Nucleus accumbens (tissue), 56 donors: Measurements from ENCODE around the gene MUSK.
A peak's percentile ranks its signal among the peaks of the same experiment; 100 is the strongest.
"Not testable (repeated sequence)": the region's sequence is repeated elsewhere in the genome, so short reads cannot be mapped to it uniquely, and the experiment has no call there.

Source experiments
- DNase-seq, 56 donors: peaks; one replicate each; lab custom pipeline; 2025; lab: John Stamatoyannopoulos, UW

Gene MUSK

DNA sequence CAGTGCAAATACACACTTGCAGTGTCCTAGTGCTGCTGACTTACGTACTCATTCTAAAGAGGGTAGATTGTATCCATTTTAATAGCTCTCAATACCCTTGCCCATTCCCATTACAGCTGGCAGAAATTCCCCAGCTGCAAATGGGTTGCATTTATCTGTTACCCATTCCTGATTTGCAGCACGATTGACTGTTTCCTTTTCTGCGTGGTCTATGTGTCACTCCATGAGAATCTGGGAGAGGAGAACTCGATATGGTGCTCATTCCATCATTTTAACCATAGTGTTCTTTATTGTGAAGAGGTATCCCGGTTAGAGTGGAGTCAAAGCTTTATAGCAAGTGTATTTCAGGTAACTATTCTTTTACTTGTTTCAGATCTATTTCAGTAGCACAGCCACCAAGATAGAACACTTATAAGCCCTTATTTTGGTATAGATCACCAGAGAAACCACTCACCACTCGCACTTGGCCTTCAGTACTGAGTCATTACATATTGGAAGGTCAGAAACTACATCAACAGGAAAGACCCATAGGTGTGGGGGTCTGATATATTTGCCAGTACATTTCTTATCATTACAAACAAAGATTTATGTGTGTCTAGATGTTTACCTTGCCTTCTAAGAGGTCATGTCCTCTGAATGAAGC is 139.5 kb downstream of the MUSK start:
- no peak for DNase-seq

DNA sequence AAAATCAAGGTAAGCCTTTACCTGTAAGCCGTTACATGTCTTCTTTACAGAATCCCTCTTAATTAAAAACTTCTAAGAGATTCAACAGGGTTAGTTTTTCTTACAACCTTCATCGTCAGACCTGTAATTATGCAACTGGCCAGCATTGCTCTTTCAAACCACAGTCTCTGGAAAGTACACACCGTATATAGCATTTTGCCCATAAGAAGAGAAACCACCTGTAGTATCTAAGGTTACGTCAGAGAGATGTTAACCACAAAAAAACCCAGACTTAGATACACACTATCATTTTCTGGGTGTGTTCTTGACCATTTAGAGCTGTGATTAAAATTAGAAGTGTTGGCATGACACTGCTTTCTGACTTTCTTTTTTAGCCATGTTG is 140.0 kb downstream of the MUSK start:
- DNase-seq, result no peak

DNA sequence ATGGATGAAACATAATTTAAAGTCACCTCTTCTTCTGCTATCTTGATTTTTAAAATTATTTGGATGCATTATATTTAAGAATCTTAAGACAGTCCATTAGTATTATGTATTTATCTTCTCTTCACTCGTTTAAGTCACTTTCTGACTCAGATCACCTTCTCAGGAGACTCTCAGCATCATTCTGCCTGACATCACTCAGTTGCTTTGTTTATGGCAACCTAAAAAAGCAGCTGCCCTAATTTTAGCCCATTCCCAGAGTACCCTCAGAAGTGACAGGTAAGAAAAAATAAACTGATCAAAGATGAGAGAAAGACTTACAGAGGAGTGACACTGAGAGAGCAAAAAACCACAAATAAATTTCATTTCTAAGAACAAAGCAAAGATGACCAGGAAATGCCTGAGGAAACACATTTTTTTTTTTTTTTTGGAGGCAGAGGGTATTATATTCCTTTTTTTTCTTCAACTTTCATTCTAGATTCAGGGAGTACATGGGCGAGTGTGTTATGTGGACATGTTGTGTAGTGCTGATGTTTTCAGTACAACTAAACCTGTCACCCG is 140.5 kb downstream of the MUSK start:
- no peak for DNase-seq

DNA sequence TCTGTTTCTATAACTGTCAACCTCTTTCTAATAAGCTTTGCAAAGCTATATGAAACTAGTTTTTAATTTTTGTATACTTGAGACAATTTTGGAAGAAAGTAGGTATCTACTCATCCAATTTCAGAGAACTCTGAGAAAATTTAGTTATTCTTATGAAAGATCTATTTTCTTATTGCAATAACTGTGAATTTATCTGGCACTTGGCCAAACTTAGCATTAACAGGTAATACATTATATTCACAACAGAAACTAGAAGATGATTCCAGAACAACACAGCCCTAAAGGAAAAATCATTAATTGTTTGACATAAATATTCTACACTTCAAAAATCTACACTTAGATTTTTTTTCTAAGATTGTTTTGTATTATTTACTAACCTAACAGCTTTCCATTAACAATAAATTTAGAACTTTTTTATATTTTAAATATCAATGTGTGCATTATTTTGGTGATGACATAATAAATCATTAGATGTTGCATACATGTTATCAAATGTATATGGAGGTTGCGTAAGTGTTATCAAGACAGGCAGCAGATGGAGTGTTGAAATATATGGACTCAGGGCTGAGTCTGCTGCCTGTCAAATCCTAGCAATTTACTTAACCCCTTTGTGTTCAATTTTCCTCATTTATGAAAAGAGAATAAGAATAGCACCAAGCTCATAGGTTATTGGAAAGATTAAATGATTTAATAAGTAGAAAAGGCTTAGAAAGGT is 141.8 kb downstream of the MUSK start:
- no peak for DNase-seq

DNA sequence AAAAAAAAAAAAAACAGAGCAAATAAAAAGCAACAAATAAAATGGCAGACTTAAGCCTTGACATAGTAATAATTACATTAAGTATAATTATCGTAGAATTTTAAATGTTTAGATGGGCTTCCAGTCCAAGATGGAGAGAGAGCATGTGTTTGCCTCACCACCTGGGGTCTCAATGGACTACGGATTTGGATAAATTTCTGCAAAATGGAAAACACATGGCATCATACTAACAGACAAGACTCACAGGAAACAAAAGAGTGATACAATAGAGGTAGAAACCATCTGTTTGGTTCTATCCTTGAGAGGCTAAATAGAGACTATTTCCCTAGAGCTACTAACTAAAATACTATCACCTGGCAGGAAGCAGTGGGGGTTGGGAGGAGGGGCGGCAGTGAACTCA is 144.3 kb downstream of the MUSK start:
- no peak for DNase-seq

DNA sequence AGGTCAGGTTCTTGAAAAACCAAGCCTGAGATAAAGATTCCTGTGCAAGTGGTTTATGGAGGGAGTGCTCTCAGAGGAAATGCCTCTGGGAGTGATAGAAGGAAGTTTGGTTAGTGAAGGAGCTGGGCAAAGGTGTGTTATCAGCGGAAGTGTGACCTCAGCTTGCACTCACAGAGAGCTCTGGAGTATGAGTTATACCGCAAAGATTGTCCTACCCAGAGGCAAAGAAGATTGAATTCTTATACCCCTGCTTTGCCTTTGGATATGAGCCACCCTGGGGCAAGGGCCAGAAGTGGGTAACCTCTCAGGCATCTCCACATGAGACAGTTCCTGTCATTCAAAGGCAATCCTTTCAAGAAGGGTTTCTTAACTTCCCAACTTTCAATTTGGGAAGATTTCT is 145.6 kb downstream of the MUSK start:
- no peak for DNase-seq

DNA sequence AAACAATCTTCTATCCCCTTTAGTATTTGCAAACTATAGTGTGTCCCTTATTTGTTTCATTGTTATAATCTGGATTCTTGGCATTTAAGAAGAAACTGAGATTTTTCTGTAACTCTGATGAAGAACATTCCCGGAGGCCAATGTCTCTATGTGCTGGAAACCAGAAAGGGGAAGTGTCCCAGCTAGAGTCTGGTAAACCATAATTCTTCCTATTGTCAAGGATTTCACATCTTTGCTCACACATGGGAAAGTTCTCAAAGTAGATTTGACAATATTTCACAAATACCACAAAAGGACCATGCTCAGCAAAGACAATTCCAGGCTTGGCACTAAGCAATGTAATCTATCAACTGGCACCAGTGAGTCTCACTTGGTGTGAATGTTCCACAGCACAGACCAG is 146.8 kb downstream of the MUSK start:
- no peak for DNase-seq

DNA sequence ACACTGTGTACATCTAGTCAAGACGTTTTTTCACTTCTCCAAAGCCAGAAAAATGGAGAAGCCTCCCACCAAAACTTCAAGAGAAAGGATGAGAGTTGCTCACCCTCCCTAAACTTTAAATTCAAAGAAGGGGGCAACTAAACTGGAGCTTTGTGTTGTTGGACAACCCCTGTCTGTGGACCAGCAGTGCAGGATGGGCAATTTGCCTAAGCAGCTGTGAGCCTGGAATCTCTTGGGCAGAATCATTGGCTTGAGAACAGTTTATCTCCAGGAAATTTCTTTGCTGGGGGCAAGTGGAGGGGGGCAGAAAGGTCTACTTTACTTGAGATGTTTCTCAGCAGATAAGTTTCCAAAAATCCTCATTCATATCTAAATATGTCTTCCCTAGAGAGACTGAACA is 151.8 kb downstream of the MUSK start:
- DNase-seq, result peak in 21 of 56 donors; percentile 3 to 52 (median 14)

DNA sequence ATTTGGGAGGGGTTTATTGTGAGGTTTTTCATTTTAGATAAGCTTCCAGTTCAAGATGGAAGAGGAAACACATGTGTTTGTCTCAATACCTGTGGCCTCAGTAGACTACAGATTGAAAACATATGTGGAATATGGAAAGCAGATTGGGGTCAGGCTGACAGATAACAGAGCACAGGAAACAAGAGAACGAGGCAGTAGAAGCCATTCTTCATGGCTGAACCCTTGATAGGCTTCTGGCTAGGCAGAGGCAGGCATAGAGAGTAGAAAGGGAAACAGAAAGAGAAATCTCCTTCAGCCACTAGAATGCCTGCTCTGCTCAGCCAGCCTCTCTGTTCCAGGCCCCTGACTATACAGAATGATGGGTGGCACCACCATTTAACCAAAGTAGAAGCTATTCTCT is 152.5 kb downstream of the MUSK start:
- no peak for DNase-seq

DNA sequence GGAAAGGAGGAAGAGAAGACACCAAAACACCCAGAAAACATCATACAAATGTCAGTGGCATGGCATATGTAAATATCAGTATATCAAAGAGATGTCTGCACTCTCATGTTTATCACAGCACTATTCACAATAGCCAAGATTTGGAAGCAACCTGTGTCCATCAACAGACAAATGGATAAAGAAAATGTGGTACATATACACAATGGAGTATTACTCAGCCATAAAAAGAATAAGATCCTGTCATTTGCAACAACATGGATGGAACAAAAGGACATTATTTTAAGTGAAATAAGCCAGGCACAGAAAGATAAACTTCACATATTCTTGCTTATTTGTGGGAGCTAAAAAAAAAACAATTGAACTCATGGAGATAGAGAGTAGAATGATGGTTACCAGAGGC is 156.5 kb downstream of the MUSK start:
- not testable (repeated sequence) for DNase-seq

DNA sequence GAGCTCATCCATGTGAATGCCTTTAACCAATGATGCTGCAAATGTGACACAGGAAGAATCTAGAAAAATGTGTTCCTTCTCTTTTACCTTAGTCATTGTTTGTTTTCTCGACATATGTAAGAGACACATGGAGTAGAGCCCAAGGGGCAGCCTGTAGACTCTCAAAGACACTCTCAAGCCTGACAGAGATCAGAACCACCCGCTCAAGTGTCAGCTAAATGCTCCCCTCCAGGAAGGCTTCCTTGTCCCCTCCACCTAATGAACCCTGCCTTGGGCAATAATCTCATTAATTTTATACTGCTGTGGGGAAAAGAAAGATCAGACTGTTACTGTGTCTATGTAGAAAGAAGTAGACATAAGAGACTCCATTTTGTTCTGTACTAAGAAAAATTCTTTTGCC is 157.4 kb downstream of the MUSK start:
- no peak for DNase-seq

DNA sequence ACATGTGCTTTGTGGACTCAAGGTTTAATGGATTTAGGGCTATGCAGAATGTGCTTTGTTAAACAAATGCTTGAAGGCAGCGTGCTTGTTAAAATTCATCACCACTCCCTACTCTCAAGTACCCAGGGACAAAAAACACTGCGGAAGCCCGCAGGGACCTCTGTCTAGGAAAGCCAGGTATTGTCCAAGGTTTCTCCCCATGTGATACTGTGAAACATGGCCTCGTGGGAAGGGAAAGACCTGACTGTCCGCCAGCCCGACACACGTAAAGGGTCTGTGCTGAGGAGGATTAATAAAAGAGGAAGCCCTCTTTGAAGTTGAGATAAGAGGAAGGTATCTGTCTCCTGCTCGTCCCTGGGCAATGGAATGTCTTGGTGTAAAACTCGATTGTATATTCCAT is 157.8 kb downstream of the MUSK start:
- not testable (repeated sequence) for DNase-seq

DNA sequence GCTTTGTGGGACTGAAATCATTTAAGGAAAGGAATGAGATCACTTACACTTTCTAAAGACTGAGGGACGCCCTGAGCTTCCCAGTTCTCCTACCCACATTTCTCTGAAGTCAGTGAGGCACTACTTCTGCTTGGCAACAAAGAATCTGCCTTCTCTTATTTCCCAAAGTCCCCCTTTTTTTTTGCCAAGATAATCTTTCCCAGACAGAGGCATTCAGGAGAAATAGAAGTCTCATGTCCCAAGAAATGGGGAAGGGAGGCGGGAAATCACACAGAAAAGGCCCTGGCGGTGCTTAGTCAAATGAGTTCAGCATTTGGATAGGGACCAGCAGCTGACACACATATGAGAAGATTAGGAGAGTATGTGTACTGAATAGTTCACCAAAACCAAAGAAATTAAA is 159.7 kb downstream of the MUSK start:
- DNase-seq, result peak in 23 of 56 donors; percentile 1 to 65 (median 10)

DNA sequence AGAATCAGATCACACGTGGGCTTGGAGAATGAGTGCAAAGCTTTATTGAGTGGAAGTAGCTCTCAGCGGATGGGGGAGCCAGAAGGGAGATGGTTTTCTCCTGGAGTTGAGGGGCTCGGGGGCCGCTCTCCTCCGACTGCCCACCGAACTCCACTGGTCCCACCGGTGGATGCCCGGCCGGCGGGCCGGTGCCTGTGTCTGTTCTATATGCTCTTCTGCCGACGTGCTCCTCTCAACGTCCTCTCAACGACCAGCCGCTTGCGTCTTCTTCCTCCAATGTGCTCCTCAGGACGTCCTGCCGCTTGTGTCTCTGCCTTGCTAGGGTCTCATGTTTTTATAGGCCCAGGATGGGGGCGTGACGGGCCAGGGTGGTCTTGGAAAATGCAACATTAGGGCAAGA is 161.9 kb downstream of the MUSK start:
- DNase-seq, result no peak

DNA sequence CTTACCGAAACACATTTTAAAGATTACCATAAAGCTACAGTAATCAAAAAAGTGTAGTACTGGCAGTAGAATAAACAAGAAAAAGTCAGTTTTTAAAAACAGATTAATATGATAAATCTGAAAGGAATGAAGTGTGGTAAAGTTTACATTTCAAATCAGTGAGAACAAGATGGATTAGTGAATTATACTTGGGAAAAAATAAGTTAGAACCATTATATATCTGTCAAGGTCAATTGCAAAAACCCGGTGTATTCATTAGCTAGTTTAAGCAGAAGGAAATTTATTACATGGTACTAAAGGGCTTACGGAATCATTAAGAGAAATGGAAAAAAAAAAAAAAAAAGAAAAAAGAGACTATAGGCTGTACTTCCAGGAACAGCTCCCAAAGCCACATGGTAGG is 164.3 kb downstream of the MUSK start:
- no peak for DNase-seq

DNA sequence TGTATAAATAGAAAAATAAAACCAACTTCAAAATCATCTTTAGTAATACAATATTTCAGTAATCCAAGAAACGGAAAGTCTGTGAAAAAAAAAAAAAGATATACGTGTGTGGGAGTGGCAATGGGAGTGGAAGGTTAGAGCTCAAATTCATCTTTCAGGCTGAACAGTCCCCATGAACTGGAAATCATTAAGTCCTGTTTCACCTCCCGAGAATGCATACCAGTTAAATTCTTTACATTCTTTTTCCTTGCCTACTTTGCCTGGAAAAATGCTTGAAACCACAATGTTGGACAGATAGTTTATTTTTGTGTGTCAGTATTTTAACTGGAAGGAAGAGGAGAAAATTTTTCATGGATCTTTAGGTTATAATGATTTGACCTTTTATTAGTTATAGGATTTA is 166.8 kb downstream of the MUSK start:
- DNase-seq, result no peak

DNA sequence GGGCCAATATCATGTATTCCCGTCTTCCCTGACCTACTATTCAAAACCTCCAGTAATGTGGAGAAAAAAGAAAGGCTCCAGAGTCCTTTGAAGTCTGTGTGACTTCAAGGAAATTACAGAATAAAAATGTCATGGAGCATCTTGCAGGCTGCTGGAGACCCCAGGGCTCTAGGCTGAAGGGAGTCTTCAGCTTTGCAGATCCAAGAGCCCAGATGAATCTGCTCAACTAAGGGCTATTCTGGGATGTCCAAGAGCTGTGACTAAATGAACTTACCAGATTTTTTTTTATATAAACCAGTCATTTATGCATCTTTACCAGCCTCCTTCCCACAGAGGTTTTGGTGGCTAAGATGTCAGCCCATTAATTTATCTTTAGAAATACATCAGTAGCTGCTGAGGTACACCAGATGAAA is 167.3 kb downstream of the MUSK start:
- DNase-seq, result no peak

DNA sequence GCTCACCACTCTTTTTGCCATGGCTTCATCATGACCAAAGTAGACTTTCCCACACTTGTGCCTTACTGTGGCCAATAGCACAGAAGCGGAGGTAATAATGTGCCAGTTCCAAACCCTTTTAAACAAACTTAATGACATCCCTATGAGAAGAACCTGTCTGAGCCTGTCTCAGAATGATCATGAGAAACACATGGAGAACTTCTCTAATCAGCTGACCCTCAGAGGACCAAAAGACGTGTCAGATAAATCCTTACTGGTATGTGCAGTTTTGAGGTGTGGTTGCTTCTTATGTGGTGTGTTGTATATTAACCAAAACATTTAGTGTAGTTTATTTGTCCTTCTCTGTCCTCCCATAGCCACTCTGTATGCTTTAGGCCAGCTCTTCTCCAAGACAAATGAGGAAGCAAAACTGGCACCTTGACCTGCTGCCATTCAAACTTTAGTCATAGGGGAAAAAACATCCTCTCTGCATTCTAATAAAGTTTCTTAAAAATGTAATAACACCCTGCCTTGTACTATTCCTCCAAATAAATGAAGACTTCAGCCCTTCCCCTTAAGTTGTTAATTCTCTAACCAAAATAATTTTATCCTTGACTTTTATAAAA is 168.9 kb downstream of the MUSK start:
- DNase-seq, result no peak

DNA sequence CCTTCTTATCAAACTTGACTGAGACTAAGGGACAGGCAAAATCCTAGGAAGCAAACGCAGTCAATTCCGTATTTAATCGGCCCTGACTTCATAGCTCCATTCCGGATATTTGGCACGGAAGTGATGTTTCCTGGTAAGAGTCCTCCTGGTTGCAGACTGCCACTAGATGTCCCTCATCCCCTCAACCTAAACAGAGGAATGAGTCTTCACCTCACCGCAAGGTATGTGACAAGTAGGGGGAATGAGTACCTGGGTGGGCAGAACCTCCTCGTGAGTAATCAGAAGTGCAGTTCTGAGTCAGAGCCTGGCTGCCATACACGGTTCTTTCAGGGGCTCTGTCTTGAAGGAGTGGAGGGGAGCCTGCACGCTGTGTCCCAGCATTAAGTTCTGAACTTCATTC is 173.6 kb downstream of the MUSK start:
- DNase-seq, result no peak

DNA sequence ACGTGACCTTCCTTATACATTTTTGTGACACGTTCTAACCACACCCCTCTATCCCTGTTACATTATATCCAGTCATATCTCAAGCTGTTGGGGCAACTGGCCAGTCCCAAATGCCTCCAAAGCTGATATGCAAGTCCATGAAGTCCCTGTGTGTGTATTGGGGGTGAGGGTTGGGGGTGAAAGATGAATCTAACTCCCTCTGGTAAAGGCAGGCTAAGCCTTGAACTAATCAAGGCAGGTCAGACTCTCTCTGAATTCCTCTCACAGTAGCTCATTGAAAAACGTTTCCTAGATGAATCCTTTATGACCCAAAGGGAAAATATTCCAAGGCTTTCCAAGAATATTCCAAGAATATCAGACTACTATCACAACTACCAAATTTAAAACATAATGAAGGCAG is 174.4 kb downstream of the MUSK start:
- no peak for DNase-seq

DNA sequence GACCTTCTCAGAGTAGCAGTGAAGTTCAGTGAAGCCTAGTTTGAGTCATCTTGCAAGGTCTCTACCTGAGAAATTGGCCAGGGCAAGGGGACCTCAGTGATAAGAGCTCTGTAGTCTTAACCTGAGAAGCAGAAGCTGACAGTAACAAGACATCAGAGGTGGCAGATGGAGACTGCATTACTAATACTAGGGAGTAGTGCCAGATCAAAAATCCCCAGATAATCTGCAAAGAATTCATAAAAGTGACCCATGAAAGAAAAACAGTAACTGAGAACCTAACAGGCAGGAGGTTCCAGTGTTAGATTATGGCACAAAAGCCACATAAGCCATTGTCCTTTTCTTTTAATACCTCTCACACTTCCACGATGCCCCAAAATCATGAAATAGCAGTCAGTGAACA is 175.5 kb downstream of the MUSK start:
- DNase-seq, result no peak

DNA sequence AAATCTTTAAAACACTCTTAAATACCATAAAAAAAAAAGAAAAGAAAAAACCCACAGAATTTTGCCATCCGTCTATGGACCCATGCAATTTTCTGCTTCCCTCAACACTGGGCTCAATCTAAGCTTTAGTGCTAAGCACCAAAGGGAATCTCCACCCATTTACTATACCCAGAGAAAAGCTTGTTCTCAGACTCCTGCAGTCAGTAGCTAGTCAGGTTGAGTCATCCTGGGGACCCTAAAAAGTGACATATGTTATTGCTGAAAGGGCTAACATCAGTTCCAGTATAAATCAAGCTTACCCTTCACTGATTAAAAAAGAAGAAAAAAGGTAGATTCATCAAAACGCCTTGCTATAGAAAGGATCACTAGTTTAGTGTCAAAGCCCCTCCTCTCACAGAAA is 177.6 kb downstream of the MUSK start:
- no peak for DNase-seq
